Endothelial cell of umbilical vein (primary cell): Measurements from ENCODE around the gene EEIG1. TPM values are rescaled to one million over a fixed set of nuclear protein-coding genes. Genes with fewer than 3 reads are reported as not detected.

Experiments used
- BruUV-seq: library from RNA; stranded (reverse); fragments of 400-500 nt; replicated peaks from 2 replicates; lab custom pipeline; 2021; lab: Mats Ljungman, UMichigan
- CTCF ChIA-PET: fragments of 300-600, 350-600 bp; sonication (Branson Sonifier 250); formaldehyde crosslinking; loops from one replicate; lab custom pipeline; 2021; ENCODE audit warnings: antibody characterized with exemption, inconsistent platforms; lab: Charles Lee
- POLR2A ChIA-PET: fragments of 300-600, 350-600 bp; sonication (Branson Sonifier 250); formaldehyde crosslinking; loops from one replicate; lab custom pipeline; 2021; ENCODE audit warnings: antibody characterized with exemption, inconsistent platforms; lab: Charles Lee
- DNase-seq: peaks from one replicate; pipeline ENCODE4 v3.0.0-alpha.2; 2011; ENCODE audit warnings: low read depth, low spot score
- FAIRE-seq: peaks from 2 replicates; lab custom pipeline; 2011; peaks lifted over from hg19 to GRCh38; lab: Jason Lieb, UNC
- H2AFZ ChIP-seq: 2 replicates; pipeline ENCODE4 v1.6.0; 2012; ENCODE audit warnings: low read depth, low read length, control low read depth, inconsistent platforms
- H3K27ac ChIP-seq: 2 replicates; pipeline ENCODE4 v1.5.1; 2011; ENCODE audit warnings: low read depth, mild to moderate bottlenecking, control low read depth, low read length, moderate library complexity; ENCODE audit not compliant: insufficient read depth
- H3K27me3 ChIP-seq, 2 experiments: 2 replicates each; pipeline versions ENCODE4 v1.6.0 to v1.6.1; 2011; ENCODE audit warnings: low read length in 2 of 2, mixed read lengths in 1 of 2; ENCODE audit not compliant: control insufficient read depth in 2 of 2, insufficient read depth in 2 of 2
- H3K36me3 ChIP-seq, 2 experiments: 2 replicates in 1 of 2; 3 replicates in 1 of 2; pipeline ENCODE4 v1.5.1; 2011; ENCODE audit warnings: low read length in 2 of 2, mild to moderate bottlenecking in 1 of 2, moderate library complexity in 1 of 2; ENCODE audit not compliant: control insufficient read depth in 2 of 2, insufficient read depth in 2 of 2; ENCODE audit errors: extremely low read depth in 1 of 2
- H3K4me1 ChIP-seq: 3 replicates; pipeline ENCODE4 v1.5.1; 2011; ENCODE audit warnings: mild to moderate bottlenecking, low read length; ENCODE audit not compliant: control insufficient read depth, insufficient read depth; ENCODE audit errors: extremely low read depth
- H3K4me2 ChIP-seq: 2 replicates; pipeline ENCODE4 v1.6.1; 2011; ENCODE audit warnings: low read length, control low read depth, mixed read lengths; ENCODE audit not compliant: insufficient read depth
- H3K4me3 ChIP-seq, 3 experiments: fragments of 200-600 bp in 1 of 3; sonication (generic), shearing (Covaris generic) in 1 of 3; replicated peaks in 1 of 3; 2 replicates each; pipeline ENCODE4 v1.5.1; 2011 to 2016; ENCODE audit warnings: control low read depth in 3 of 3, low read length in 3 of 3, mild to moderate bottlenecking in 2 of 3, inconsistent platforms in 1 of 3, low read depth in 1 of 3, moderate library complexity in 1 of 3; ENCODE audit not compliant: insufficient read depth in 1 of 3
- H3K79me2 ChIP-seq: 2 replicates; pipeline ENCODE4 v1.6.0; 2012; ENCODE audit warnings: low read length, inconsistent platforms; ENCODE audit not compliant: control insufficient read depth, insufficient read depth
- H3K9ac ChIP-seq: replicated peaks from 2 replicates; pipeline ENCODE3; 2011; ENCODE audit warnings: low read length, control low read depth; ENCODE audit not compliant: insufficient read depth; ENCODE audit errors: extremely low read depth
- H3K9me1 ChIP-seq: replicated peaks from 3 replicates; pipeline ENCODE4 v1.6.0; 2011; ENCODE audit warnings: mild to moderate bottlenecking, low read length; ENCODE audit not compliant: control insufficient read depth, insufficient read depth; ENCODE audit errors: extremely low read depth
- H3K9me3 ChIP-seq: replicated peaks from 2 replicates; pipeline ENCODE4 v1.5.1; 2012; ENCODE audit warnings: low read length, inconsistent platforms; ENCODE audit not compliant: control insufficient read depth, insufficient read depth
- H4K20me1 ChIP-seq: replicated peaks from 2 replicates; pipeline ENCODE3; 2011; ENCODE audit warnings: mild to moderate bottlenecking, low read length; ENCODE audit not compliant: control insufficient read depth, insufficient read depth; ENCODE audit errors: extremely low read depth
- CTCF ChIP-seq, 2 donors: IDR thresholded peaks; 1 replicate in 1 of 2; 2 replicates in 1 of 2; pipeline ENCODE4 v1.5.1; 2011; ENCODE audit warnings: low read length in 2 of 2, mild to moderate bottlenecking in 2 of 2, moderate library complexity in 2 of 2, control low read depth in 1 of 2, inconsistent platforms in 1 of 2, low read depth in 1 of 2; ENCODE audit not compliant: insufficient read depth in 1 of 2; ENCODE audit errors: extremely low read depth in 1 of 2
- EZH2 ChIP-seq: IDR thresholded peaks from 2 replicates; pipeline ENCODE4 v1.6.1; 2012; ENCODE audit warnings: borderline replicate concordance, low read depth, mild to moderate bottlenecking, moderate library complexity, low read length, inconsistent platforms; ENCODE audit not compliant: severe bottlenecking
- FOS ChIP-seq: IDR thresholded peaks from 2 replicates; pipeline ENCODE4 v1.6.1; 2011; ENCODE audit warnings: mild to moderate bottlenecking, low read length, moderate library complexity, borderline replicate concordance; ENCODE audit not compliant: insufficient read depth
- GATA2 ChIP-seq: IDR thresholded peaks from 2 replicates; pipeline ENCODE4 v1.7.0; 2011; ENCODE audit warnings: low read depth, mild to moderate bottlenecking, moderate library complexity, mixed read lengths, low read length; ENCODE audit not compliant: insufficient read length, insufficient read depth
- JUN ChIP-seq: IDR thresholded peaks from 2 replicates; pipeline ENCODE4 v1.6.1; 2011; ENCODE audit warnings: borderline replicate concordance, low read depth; ENCODE audit not compliant: insufficient read length, insufficient read depth
- MYC ChIP-seq: IDR thresholded peaks from one replicate; pipeline ENCODE4 v1.6.1; 2011; ENCODE audit warnings: mild to moderate bottlenecking, low read depth, low read length
- POLR2A ChIP-seq: IDR thresholded peaks from 2 replicates; pipeline ENCODE4 v1.6.1; 2012; ENCODE audit warnings: low read depth, mild to moderate bottlenecking, control low read depth, low read length
- POLR2AphosphoS5 ChIP-seq: IDR thresholded peaks from 2 replicates; pipeline ENCODE4 v1.6.1; 2012; ENCODE audit warnings: low read depth, mild to moderate bottlenecking, control low read depth, low read length, moderate library complexity; ENCODE audit not compliant: insufficient read depth
- dilution Hi-C: fragments of 300-500 bp; cut with MboI; formaldehyde crosslinking; loops from one replicate; pipeline ENCODE4 v1.15.0; 2019; ENCODE audit warnings: low sequenced_read_pairs; ENCODE audit not compliant: extremely low pct_ligation_motif_present
- intact Hi-C: fragments of 100-400 bp; cut with micrococcal nuclease; formaldehyde crosslinking; loops from one replicate; pipeline ENCODE4 v1.10.0; 2022
- polyA plus RNA-seq, 4 experiments: library from polyadenylated mRNA; depleted of rRNA in 3 of 4; stranded (reverse) in 3 of 4; unstranded in 1 of 4; fragments of >200 nt; gene quantifications; 2 replicates each; pipeline versions ENCODE4 v1.2.1 to v1.2.3, GENCODE V29; 2011 to 2012; ENCODE audit warnings: missing spikeins in 1 of 4
- total RNA-seq: library from RNA; stranded (reverse); gene quantifications from 2 replicates; pipeline ENCODE4 v1.2.3, GENCODE V29; 2021
- TF ChIP-seq, protein P1 (sequence below): IDR thresholded peaks from 2 replicates; pipeline ENCODE4 v1.6.1; 2011; ENCODE audit not compliant: insufficient read depth, insufficient read length

Gene EEIG1
- total and polyA plus RNA-seq, 2 donors (not counting 3 experiments of a cell fraction or from before 2014, with no cell fraction given), result 8.4 to 19.0 TPM

- Histone ChIP-seq H3K4me3 (no peak overlapping the region), H3K9ac (no peak overlapping the region), H2AFZ (no peak overlapping the region), H3K27me3 (peaks cover 0 to 2% of the 10 kb centered on the region in 2 experiments), H3K79me2 (no peaks in the 10 kb centered on the region), H3K9me1 (no peaks in the 10 kb centered on the region), H3K4me1 (no peaks in the 10 kb centered on the region), H3K4me2 (no peak overlapping the region), H3K9me3 (no peaks in the 10 kb centered on the region), H3K36me3 (no peaks in the 10 kb centered on the region), H4K20me1 (no peaks in the 10 kb centered on the region), H3K27ac (no peak overlapping the region)
- POLR2A ChIA-PET, result interaction anchor here (0.6 kb wide), 1 partner anchor 11 kb away, joined by 4 read pairs; no protein-coding TSS in a partner anchor
- no TSS peak for BruUV-seq
- FAIRE-seq, result no peak
- TF ChIP-seq MYC (no peak), EZH2 (no peak), JUN (no peak), CTCF (IDR thresholded peaks at IDR 0.05; ENCODE audit: extremely low read depth in 1 of 2, insufficient read depth in 1 of 2, low read depth in 1 of 2, low read length in 2 of 2) (no peak), POLR2A (no peak), GATA2 (no peak), POLR2AphosphoS5 (no peak), FOS (no peak)
- TF ChIP-seq, protein P1, sequence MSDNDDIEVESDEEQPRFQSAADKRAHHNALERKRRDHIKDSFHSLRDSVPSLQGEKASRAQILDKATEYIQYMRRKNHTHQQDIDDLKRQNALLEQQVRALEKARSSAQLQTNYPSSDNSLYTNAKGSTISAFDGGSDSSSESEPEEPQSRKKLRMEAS, result no peak
- intact Hi-C loops, result no loop called here
- dilution Hi-C loops, result no loop called here
- DNase-seq, result no peak
- CTCF ChIA-PET, result interaction anchor here (1.0 kb wide), 1 partner anchor 11 kb away, joined by 4 read pairs; no protein-coding TSS in a partner anchor
Measured at GRCh38 chr9:127990554-127990953, 9.8 kb upstream of the EEIG1 start.
